ENCODE measurements around the gene CCDC146. TPM values are rescaled to one million over a fixed set of nuclear protein-coding genes. Genes with fewer than 3 reads are reported as not detected.

Gene CCDC146
- total RNA-seq, 2 donors from 2014 or later: 1.4 to 2.6 TPM

DNA sequence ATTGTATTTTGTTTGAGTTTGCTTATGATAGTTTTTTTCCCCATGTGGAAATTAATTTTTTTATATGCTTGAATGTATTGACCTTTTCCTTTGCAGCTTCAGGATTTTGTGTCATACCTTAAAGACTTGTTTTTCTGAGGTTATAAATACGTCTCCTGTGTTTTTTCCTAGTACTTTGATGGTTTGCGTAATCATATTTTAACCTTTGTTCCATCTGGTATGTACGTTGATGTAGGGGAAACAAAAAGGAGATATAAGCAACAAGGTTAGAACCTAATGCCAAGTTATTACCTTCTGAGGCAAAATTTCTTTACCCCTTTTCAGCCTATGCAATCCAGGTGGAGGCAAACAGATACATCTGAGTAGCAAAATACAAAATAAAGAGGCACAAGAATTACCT lies 59.3 kb downstream of the CCDC146 start:
- H3K9me3 Mint-ChIP-seq: peaks cover 3 to 5% of the 10 kb centered on the region in 2 donors
- no peak for ATAC-seq
- no peaks in the 10 kb centered on the region for H3K36me3 Mint-ChIP-seq
- H3K27ac Mint-ChIP-seq: no peak overlapping the region
- DNase-seq (ENCODE audit: low spot score in 2 of 2): no peak

DNA sequence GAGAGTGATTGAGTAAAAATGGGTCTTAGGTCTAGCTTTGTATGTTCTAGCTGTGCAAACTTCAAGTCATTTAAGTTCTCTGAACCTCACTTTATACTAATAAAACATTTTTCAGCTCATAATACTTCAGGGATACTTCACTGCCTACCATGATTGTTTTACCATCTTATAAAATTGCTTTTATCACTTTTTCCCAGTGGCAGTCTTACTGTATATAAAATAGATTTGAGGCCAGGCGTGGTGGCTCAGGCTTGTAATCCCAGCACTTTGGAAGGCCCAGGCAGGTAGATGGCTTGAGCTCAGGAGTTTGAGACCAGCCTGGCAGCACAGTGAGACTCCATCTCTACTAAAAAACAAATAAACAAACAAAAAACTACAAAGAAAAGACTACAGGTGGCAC lies 59.8 kb downstream of the CCDC146 start:
- no peak for ATAC-seq
- peaks cover 3 to 5% of the 10 kb centered on the region in 2 donors for H3K9me3 Mint-ChIP-seq
- no peak for DNase-seq (ENCODE audit: low spot score in 2 of 2)
- H3K36me3 Mint-ChIP-seq: no peaks in the 10 kb centered on the region
- H3K27ac Mint-ChIP-seq: no peak overlapping the region

DNA sequence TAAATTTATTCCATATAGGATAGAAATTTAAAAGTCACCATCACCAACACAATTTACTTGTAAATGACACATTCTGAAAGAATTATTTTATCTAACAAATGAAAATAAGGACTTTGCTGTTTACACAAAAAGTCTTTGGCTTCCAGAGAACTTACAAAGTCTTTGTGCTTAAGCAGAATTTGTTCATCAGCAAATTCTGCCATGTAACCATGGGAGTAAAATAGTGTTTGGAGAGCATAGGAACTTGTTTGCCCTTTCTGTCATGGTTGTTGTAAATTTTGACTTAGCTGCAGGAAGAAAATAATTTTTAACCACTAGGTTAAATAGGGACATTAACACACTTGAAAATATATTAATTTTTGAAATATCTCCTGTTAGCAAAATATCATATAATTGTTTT lies 62.0 kb downstream of the CCDC146 start:
- ATAC-seq: no peak
- no peak for DNase-seq (ENCODE audit: low spot score in 2 of 2)
- peaks cover 3 to 5% of the 10 kb centered on the region in 2 donors for H3K9me3 Mint-ChIP-seq
- H3K36me3 Mint-ChIP-seq: no peaks in the 10 kb centered on the region
- no peak overlapping the region for H3K27ac Mint-ChIP-seq

- Mint-ChIP-seq H3K36me3 (no peaks in the 10 kb centered on the region), H3K9me3 (peaks cover 3 to 5% of the 10 kb centered on the region in 2 donors), H3K27ac (no peak overlapping the region)
- ATAC-seq (no peak), DNase-seq (ENCODE audit: low spot score in 2 of 2) (no peak)
Observed at GRCh38 chr7:77184990-77185389, 62.6 kb downstream of the CCDC146 start.

- no peaks in the 10 kb centered on the region for H3K36me3 Mint-ChIP-seq
- peaks cover 2 to 3% of the 10 kb centered on the region in 2 donors for H3K9me3 Mint-ChIP-seq
- DNase-seq (ENCODE audit: low spot score in 2 of 2) (no peak), ATAC-seq (no peak)
- H3K27ac Mint-ChIP-seq: no peak overlapping the region
Observed at GRCh38 chr7:77185866-77186265, 63.5 kb downstream of the CCDC146 start.

DNA sequence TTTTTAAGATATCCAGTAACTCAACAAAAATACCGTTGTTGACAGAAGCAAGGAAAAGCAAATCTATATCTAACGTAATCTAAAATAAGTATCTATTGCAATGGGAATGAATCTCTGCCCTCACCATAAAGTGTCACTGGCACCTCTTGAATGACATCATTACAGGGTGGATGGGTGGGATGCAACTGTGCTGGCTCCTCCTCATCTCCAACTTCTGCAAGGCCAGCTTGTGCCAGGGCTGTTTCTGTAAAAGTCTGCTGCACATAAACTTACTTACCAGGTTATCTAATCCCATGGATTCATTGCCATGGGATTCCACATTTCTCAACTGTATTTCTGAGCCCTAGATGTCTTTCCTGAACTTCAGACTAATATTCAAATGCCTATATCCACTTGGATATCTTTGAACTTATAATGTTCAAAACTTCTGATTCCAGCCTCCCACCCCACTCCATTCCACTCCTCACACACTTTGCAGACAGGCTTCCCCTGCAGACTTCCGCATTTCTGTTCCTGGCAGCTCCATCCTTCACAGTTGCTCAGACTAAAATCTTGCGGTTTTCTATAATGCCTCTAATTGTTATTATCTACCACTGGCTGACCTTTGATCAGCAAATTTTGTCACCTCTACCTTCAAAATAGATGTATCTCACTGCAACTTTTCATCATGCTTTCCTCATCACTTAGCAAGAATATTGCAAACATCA lies 66.5 kb downstream of the CCDC146 start:
- DNase-seq (ENCODE audit: low spot score in 2 of 2) (no peak), ATAC-seq (no peak)
- no peaks in the 10 kb centered on the region for H3K36me3 Mint-ChIP-seq
- H3K27ac Mint-ChIP-seq: no peak overlapping the region
- no peaks in the 10 kb centered on the region for H3K9me3 Mint-ChIP-seq

GRCh38 chr7:77197141-77197540 lies 74.7 kb downstream of the CCDC146 start:
- no peaks in the 10 kb centered on the region for H3K36me3 Mint-ChIP-seq
- no peak for DNase-seq (ENCODE audit: low spot score in 2 of 2)
- no peak overlapping the region for H3K27ac Mint-ChIP-seq
- no peak for ATAC-seq
- H3K9me3 Mint-ChIP-seq: no peaks in the 10 kb centered on the region

- Mint-ChIP-seq H3K36me3 (no peaks in the 10 kb centered on the region), H3K27ac (peak within 1 kb of the TSS; percentile 46 to 86), H3K9me3 (no peaks in the 10 kb centered on the region)
- DNase-seq (ENCODE audit: low spot score in 2 of 2): no peak
- ATAC-seq: peak; percentile 64 to 84
Observed at GRCh38 chr7:77199013-77199966, 76.9 kb downstream of the CCDC146 start, which contains the start of gene FGL2. TSS of gene FGL2 (minus strand) at chr7:77199819. CDS start at chr7:77199793, 26 bp downstream.

DNA sequence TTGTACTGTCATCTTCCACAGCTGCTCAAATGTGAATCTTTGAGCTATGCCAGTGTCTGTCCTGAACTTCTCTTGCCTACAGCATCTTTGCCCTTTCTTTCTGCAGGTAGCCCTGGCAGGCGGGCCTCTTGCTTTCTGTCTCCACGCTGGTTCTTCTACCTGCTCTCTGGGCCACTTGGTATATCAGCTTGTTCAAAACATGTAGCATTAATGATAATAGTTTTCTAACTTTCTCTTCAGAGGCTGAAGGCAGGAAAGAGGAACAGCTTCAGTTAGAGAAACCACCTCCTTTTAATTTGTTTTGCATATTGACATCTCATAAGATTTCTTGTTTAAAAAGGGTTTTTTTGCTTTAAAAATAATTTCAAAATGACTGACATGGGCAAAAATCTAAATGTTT lies 78.1 kb downstream of the CCDC146 start:
- ATAC-seq (no peak), DNase-seq (ENCODE audit: low spot score in 2 of 2) (no peak)
- Mint-ChIP-seq H3K9me3 (no peaks in the 10 kb centered on the region), H3K27ac (no peak overlapping the region), H3K36me3 (no peaks in the 10 kb centered on the region)

DNA sequence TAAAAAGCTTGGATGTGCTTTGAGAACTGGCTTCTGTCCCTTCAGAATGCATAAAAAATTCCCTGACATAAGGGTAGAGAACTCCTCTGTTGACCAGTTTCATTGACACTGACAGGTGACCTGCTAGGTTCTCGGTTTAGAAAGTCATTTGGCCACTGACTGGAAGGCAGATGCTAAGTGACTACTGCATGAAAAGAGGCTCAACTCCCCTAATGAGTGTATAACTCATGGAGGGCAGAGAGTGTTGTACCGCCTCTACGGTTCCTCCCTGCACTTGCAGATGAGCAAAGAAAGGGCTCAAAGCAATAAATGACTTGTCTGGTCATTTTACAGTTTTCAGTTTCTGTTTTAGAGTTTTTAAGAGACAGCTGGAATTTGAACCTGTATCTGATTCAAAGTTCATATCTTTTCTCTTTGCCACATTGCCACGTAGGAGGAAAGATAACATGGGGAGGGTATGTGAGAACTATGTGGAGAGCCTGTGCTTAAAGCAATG lies 80.1 kb downstream of the CCDC146 start:
- DNase-seq (ENCODE audit: low spot score in 2 of 2) (no peak), ATAC-seq (peak; percentile 46 to 67)
- Mint-ChIP-seq H3K36me3 (no peaks in the 10 kb centered on the region), H3K27ac (no peak overlapping the region), H3K9me3 (no peaks in the 10 kb centered on the region)

DNA sequence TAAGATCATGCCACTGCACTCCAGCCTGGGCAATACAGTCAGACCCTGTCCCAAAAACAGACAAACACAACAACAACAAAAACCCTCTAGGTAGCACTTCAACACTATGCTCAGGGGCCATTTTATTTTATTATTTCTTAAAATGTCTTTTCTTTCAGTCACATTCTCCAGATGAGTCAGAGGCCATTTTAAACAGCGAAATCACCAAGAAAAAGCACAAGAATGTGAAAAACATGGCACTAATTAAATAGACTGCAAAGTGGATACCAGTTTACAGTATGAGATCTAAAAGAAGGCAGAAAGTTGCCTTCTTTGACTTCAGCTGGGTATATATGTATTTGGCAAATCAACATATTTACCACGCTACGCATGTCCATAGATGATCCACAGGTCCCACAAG lies 83.3 kb downstream of the CCDC146 start:
- DNase-seq (ENCODE audit: low spot score in 2 of 2): no peak
- H3K27ac Mint-ChIP-seq: no peak overlapping the region
- no peak for ATAC-seq
- H3K36me3 Mint-ChIP-seq: peaks cover 19 to 22% of the 10 kb centered on the region in 2 donors
- peaks cover 13 to 14% of the 10 kb centered on the region in 2 donors for H3K9me3 Mint-ChIP-seq

GRCh38 chr7:77208416-77208815 lies 86.0 kb downstream of the CCDC146 start:
- Mint-ChIP-seq H3K9me3 (peaks cover 13 to 14% of the 10 kb centered on the region in 2 donors), H3K36me3 (peaks cover 19 to 22% of the 10 kb centered on the region in 2 donors), H3K27ac (no peak overlapping the region)
- DNase-seq (ENCODE audit: low spot score in 2 of 2) (no peak), ATAC-seq (no peak)

- H3K27ac Mint-ChIP-seq: no peak overlapping the region
- no peak for ATAC-seq
- no peak for DNase-seq (ENCODE audit: low spot score in 2 of 2)
Observed at GRCh38 chr7:77209479-77210139, 87.2 kb downstream of the CCDC146 start.

GRCh38 chr7:77216181-77216845 lies 93.9 kb downstream of the CCDC146 start:
- ATAC-seq (no peak), DNase-seq (ENCODE audit: low spot score in 2 of 2) (no peak)

More at GRCh38 chr7:77209479-77210139, 87.2 kb downstream of the CCDC146 start:
- Mint-ChIP-seq H3K36me3 (peaks cover 19 to 22% of the 10 kb centered on the region in 2 donors), H3K9me3 (peaks cover 13 to 14% of the 10 kb centered on the region in 2 donors)

DNA sequence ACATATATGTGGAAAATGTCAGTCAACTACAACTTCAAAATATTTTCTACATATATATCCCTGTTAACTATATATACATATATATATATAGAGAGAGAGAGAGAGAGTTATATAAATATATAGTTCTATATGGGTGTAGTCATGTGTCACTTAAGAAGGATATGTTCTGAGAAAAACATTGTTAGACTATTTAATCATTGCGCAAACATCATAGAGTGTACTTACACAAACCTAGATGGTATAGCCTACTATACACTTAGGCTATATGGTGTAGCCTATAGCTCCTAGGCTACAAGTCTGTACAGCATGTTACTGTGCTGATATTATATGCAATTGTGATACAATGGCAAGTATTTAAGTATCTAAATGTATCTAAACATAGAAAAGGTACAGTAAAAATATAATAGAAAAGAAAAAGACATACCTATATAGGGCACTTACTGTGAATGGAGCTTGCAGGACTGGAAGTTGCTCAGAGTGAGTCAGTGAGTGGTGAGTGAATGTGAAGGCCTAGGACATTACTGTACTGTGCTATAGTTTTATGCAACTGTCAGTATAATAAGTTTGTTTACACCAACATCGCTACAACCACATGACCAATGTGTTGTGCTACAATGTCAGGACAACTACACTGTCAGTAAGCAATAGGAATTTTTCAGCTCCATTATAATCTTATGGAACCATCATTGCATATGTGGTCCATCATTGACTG lies 95.2 kb downstream of the CCDC146 start:
- Mint-ChIP-seq H3K27ac (no peak overlapping the region), H3K36me3 (peaks cover 0 to 7% of the 10 kb centered on the region in 2 donors), H3K9me3 (peaks cover 5% of the 10 kb centered on the region in 2 donors)
- DNase-seq (ENCODE audit: low spot score in 2 of 2): no peak
- ATAC-seq: no peak

More at GRCh38 chr7:77216181-77216845, 93.9 kb downstream of the CCDC146 start:
- H3K27ac Mint-ChIP-seq: no peak overlapping the region
- H3K36me3 Mint-ChIP-seq: peaks cover 0 to 7% of the 10 kb centered on the region in 2 donors
- H3K9me3 Mint-ChIP-seq: peaks cover 5% of the 10 kb centered on the region in 2 donors
